GM19397 (cell line): ENCODE results near the gene TMEM50B.
"Not testable (repeated sequence)": the region's sequence is repeated elsewhere in the genome, so short reads cannot be mapped to it uniquely, and the experiment has no call there.

Source experiments
- ATAC-seq: cut with Tn5 transposase; IDR thresholded peaks from one replicate; pipeline ENCODE4 v1.9.1; 2021; ENCODE audit warnings: mild to moderate bottlenecking, moderate library complexity; ENCODE audit not compliant: unreplicated experiment

The TMEM50B gene

DNA sequence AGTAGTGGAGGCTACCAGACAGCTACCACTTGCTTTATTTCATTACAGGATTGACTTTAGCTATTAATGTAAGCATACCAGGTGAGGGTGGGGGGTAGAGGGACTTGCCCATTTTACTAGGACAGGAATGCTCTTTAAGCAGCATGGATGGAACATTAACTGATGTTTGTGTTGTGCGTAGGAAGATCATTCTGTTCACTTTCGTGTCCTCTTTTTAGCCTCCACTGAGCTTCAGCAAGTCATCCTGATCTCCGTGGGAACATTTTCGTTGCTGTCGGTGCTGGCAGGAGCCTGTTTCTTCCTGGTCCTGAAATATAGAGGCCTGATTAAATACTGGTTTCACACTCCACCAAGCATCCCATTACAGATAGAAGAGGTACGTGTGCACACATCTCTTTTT is 47.3 kb downstream of the TMEM50B start:
- ATAC-seq, result no peak

DNA sequence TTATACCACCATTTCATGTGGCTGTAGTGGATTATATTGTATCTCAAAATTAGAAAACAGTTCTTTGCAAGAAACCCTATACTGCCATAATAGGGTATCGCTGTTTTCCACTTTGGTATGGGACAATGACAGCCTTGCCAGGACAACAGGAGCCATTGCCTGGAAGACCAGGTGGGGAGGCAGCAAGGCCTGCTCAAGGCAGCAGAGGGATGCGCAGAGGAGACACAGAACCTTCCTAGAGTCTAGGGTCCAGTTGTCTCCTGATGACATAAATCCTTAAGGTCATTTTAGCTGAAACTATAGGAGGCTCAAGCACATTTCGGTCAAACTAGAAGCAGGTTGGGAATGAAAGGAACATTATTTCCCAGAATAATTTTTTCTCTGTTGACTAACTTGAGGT is 48.9 kb downstream of the TMEM50B start:
- ATAC-seq, result no peak

DNA sequence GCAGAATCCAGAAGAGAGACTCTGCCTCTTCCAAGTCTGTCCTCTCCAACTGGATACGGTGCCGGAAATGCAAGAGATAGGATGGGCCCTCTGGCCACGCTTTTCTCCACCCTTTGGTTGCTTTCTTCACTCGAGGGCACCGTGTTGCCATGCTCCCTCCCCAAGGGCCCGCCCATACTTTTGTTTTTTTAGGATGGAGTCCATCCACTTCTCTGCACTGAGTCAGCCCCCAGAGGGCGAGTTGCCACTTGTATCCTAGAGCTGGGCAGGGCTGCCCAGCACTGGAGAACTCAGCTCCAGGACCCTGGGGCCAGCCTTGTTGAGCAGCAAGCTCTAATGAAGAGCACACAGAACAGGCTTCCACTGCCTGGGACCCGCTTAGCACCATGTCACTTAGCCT is 51.1 kb downstream of the TMEM50B start:
- no peak for ATAC-seq

- no peak for ATAC-seq
Measured at GRCh38 chr21:33427051-33427450, 52.7 kb downstream of the TMEM50B start.

GRCh38 chr21:33425825-33426224 is 53.9 kb downstream of the TMEM50B start:
- ATAC-seq, result no peak

- ATAC-seq, result no peak
Measured at GRCh38 chr21:33424214-33424613, 55.6 kb downstream of the TMEM50B start.

GRCh38 chr21:33421713-33422393 is 57.9 kb downstream of the TMEM50B start:
- ATAC-seq, result no peak

DNA sequence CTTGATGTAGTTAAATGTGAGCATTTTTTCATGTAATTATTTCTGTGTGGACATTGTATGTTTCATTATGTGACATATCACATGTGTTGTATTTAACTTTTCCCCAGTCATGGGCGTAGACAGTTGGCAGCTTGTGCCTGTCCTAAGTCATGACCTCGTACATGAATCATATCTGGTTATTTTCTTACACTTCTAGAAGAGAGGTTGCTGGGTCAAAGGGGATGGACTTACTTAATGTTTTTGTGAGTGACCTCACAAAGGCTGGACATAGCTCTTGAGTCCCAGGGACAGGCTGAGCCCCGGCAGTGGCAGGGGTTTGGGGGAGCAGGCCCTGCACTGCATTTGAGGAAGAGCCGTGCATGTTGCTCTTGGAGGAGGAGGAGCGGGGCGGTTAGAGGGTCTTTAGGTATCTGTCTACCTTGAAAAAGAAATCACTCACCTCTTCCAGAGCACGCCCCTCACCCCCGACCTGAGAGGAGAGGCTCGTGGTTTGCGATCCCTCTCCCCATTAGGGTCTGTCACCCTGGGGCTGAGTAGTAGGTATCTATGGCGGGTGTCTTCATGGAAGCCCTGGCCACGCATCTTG is 60.1 kb downstream of the TMEM50B start:
- ATAC-seq, result no peak

- ATAC-seq, result no peak
Measured at GRCh38 chr21:33418691-33419090, 61.1 kb downstream of the TMEM50B start.

- no peak for ATAC-seq
Measured at GRCh38 chr21:33414926-33415325, 64.8 kb downstream of the TMEM50B start.

- ATAC-seq, result no peak
Measured at GRCh38 chr21:33414068-33414467, 65.7 kb downstream of the TMEM50B start.

GRCh38 chr21:33412832-33413519 is 66.8 kb downstream of the TMEM50B start:
- ATAC-seq, result no peak

DNA sequence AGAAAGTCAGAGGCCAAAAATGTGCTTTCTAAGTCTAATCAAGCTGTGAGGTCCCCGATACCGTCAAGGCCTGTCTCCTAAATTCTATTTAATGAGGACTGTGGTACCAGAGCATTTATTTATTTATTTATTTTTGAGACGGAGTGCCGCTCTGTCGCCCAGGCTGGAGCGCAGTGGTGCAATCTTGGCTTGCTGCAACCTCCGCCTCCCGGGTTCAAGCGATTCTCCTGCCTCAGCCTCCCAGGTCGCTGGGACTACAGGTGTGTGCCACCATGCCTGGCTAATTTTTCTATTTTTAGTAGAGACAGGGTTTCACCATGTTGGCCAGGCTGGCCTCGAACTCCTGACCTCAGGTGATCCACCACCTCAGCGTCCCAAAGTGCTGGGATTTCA is 67.3 kb downstream of the TMEM50B start:
- not testable (repeated sequence) for ATAC-seq

DNA sequence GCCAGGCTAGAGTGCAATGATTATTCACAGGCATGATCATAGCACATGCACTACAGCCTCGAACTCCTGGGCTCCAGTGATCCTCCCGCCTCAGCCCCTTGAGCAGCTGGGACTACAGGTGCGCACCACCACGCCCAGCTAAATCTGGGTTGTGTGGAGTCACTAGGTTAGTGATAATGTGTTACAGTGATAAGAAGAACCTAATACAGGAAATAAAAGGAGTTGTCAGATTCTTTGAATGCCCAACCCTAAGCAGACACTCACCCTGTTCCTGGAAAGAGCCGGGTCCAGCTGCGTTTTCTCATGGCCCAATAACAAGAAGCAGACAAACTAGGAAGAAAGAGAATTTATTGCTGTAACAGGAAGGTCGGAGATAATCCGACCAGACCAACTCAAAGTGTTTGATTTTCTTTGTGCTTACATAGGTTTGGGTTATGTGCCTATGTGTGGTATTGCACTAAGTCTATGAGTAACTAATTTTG is 67.8 kb downstream of the TMEM50B start:
- no peak for ATAC-seq

DNA sequence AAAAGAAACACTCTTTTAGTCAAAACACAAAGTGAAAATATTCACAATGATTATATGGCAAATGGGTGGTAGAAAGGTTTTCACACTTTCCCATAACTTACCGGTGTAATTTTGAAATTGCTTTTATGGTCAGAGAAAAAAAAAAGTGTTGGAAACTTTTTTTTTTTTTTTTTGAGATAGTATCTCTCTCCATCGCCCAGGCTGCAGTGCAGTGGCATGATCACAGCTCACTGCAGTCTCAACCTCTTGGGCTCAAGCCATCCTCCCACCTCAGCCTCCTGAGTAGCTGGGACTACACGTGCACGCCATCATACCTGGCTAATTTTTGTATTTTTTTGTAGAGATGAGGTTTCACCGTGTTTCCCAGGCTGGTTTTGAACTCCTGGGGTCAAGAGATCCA is 73.3 kb downstream of the TMEM50B start:
- no peak for ATAC-seq

DNA sequence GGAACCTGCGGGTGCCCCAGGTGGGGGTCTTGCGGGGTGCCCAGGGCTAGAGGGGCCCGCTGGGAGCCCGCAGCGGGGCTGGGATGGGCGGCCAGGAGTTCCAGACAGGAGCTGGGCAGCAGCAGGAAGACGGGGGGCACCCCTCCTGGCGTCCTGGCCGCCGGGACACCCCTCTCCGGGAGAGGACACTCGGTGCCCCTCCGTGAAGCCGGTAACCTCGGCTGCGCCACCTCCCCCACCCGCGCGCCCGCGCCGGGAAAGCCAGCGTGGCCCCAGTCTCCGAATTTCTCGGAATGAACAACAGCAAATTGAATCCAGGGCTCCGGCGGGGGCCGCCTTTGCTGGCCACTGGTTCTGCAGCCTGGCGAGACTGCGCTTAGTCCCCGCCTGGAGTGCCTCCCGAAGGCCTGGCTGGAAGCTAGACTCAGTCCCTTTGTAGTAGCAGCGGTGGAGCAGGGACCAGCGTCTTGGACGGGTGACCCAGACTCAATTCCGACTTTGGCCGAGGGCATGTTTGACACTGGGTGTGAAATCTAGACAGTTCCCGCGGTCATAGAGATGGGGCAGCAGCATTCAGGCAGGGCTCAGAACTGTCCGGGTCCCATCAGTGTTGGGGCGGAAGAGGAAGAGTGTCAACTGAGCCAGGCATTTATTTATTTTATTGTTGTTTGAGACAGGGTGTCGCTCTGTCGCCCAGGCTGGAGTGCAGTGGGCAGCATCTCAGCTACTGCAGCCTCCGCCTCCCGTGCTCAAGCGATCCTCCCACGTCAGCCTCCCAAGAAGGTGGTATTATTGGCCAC is 75.8 kb downstream of the TMEM50B start:
- peak; percentile 36 for ATAC-seq

GRCh38 chr21:33403128-33403785 is 76.5 kb downstream of the TMEM50B start, which contains the start of gene IFNGR2:
Gene IFNGR2, plus strand, starts transcription at chr21:33403413. Its CDS starts 131 bp downstream, at chr21:33403544.
- ATAC-seq, result peak; percentile 56

GRCh38 chr21:33402001-33402979 is 77.5 kb downstream of the TMEM50B start:
- no peak for ATAC-seq

DNA sequence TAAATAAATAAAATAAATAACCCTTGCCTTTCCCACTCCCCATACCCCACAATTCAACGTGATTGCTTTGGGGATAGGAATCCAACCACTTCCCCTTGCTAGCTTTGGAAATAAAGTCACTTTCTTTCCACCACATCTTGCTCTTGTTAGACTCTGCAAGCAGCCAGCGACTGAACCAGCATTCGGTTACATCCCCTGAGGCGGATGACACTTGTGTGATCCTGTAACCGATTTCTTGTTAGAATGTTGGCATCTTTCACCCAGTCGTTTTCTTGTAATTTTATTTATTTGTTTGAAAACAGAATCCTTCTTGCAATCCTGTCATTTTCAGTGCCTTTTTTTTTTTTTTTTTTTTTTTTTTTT is 78.2 kb downstream of the TMEM50B start:
- ATAC-seq, result no peak
